ENCODE data around the gene ZNF692.
"Not testable (repeated sequence)": the region's sequence is repeated elsewhere in the genome, so short reads cannot be mapped to it uniquely, and the experiment has no call there.

ZNF692 gene

DNA sequence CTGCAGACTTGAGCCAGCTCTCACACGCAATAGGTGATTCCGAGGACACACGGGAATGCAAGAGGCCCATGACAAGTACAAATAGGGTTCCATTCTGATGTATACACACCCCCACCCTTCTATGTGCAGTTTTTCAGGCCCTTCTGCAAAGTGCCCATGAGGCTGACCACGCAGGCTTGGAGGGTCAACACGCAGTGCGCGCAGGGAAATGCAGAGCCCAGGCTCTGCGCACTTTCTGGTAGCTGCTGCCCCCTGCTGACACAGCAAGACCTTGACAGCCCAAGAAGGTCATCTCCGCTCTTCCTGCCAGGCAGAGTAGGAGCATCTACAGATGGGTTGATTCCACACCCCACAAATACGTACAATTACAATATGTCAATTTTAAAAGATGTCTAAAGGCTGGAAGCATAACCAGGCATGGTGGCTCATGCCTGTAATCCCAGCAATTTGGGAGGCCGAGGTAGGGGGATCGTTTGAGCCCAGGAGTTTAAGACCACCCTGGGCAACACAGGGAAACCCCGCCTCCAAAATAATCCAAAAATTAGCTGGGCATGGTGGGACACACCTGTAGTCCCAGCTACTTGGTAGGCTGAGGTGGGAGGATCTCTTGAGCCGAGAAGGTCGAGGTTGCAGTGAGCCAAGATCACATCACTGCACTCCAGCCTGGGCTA is 51.7 kb downstream of the ZNF692 start:
- peak; percentile 76 to 86 (median 85) for DNase-seq

- DNase-seq = peak; percentile 31 to 32 (median 31)
Observed at GRCh38 chr1:248805876-248806275, 53.0 kb downstream of the ZNF692 start.

GRCh38 chr1:248804771-248805681 is 53.9 kb downstream of the ZNF692 start:
- DNase-seq = peak; percentile 66 to 80 (median 76)

DNA sequence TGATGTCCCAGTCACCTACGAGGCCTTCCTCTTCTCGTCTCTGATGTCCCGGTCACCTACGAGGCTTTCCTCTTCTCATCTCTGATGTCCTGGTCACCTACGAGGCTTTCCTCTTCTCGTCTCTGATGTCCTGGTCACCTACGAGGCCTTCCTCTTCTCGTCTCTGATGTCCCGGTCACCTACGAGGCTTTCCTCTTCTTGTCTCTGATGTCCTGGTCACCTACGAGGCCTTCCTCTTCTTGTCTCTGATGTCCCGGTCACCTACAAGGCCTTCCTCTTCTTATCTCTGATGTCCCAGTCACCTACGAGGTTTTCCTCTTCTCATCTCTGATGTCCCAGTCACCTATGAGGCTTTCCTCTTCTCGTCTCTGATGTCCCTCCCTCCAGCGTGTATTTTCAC is 55.4 kb downstream of the ZNF692 start:
- DNase-seq = not testable (repeated sequence)

- DNase-seq = no peak
Observed at GRCh38 chr1:248802454-248802853, 56.4 kb downstream of the ZNF692 start.

GRCh38 chr1:248800459-248800858 is 58.4 kb downstream of the ZNF692 start:
- peak in 1 of 3 donors; percentile 21 for DNase-seq
